ENCODE results near the gene ARHGEF7.
"Not testable (repeated sequence)": the region's sequence is repeated elsewhere in the genome, so short reads cannot be mapped to it uniquely, and the experiment has no call there.

ARHGEF7 gene

DNA sequence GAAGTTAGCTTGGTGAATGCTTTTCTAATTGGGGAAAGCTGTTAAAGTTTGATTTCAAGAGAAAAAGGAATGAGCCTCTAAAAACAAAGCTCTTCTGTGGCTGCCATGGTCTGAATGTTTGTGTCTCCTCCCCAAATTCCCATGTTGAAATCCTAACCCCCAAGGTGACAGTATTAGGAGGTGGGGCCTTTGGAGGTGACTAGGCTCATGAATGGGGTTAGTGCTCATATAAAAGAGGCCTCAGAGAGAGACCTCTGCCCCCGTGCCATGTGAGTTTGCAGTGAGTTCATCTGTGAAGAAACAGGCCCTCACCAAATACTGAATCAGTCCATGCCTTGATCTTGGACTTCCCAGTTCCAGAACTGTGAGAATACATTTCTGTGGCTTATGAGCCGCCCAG is 56.5 kb downstream of the ARHGEF7 start:
- DNase-seq (ENCODE audit: low read depth in 2 of 2) = no peak

DNA sequence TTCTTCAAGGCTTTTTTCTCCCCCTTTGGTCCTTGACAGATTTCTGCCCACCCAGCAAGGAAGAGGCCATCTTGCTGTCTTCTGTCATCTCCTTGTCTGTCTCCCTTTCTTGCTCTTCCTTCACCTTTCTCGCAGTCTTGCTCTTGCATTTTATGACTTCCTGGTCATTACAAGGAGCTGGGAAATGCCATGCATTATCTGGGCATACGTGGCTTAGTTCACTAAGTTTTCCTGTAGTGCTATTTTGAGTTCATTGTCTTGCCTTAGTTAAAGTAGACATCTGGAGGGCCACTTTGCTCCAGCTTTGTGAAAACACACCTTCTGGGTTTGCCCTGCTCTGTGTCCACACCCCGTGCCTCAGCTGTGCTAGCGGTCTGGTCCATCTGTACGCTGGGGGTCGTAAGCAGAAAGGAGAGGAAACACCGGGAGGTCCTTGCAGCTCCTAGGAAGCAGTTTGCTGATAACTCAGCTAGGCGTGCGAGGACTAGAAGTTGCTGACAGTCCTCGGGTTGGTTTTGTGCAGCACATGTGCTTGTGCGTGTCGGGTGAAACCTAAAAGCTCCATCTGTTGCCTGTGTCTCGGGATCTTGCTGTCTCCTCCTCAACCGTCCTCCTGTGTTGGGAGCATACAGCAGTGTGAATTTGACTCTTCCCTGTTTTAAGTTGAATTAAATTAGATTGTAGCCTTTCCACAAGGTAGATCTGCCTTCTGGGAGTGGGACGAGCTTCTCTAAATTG is 59.4 kb downstream of the ARHGEF7 start:
- no peak for DNase-seq (ENCODE audit: low read depth in 2 of 2)

DNA sequence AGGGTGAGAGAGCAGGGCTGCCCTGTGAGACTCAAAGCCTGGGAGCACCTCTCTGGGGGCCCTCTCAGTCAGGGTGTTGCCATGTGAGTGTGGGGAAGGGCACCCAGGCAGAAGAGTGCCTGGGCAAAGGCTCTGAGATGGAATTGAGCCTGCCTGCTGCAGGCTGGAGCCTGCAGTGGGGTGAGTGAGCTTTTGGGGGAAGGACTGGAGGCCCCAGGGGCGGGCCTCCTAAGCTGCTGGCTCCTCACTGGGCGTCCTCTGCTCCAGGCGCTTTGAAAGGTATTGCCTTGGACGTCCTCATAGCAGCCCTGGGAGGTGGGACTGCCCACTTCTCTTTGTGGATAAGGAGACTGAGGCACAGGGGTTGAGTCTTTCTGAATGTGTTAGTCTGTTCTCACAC is 60.3 kb downstream of the ARHGEF7 start:
- DNase-seq (ENCODE audit: low read depth in 2 of 2) = no peak

DNA sequence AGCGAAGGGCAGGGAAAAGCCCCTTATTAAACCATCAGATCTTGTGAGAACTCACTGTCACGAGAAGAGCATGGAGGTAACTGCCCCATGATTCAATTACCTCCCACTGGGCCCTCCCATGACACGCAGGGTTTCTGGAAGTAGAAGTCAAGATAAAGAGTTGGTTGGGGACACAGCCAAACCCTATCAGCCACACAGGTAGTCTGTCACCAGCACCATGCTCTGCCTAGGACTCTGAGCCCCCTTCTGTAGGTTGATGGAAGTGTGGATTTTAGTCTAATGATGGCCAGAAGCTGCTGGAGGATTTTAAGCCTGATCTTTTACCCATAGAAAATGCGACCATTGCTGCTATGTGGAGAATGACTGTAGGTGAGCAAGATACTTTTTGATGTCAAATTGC is 60.8 kb downstream of the ARHGEF7 start:
- no peak for DNase-seq (ENCODE audit: low read depth in 2 of 2)

DNA sequence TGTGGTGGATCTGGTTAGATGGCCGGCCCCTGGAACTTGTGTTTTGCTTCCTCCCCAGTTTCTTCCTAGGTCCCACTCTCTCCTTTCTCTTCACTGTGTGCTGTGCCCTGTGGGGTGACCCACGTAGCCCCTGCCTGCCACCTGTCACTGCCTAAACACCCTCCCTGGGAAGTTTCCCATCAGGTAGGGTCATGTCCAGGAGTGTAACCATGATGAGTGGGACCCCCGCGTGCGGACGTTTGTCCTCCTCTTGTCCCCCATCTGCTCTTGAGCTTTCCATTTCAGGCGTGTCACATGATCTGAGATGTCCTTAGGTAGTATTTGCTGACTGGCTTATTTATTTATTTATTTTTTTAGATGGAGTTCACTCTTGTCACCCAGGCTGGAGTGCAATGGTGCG is 61.3 kb downstream of the ARHGEF7 start:
- no peak for DNase-seq (ENCODE audit: low read depth in 2 of 2)

DNA sequence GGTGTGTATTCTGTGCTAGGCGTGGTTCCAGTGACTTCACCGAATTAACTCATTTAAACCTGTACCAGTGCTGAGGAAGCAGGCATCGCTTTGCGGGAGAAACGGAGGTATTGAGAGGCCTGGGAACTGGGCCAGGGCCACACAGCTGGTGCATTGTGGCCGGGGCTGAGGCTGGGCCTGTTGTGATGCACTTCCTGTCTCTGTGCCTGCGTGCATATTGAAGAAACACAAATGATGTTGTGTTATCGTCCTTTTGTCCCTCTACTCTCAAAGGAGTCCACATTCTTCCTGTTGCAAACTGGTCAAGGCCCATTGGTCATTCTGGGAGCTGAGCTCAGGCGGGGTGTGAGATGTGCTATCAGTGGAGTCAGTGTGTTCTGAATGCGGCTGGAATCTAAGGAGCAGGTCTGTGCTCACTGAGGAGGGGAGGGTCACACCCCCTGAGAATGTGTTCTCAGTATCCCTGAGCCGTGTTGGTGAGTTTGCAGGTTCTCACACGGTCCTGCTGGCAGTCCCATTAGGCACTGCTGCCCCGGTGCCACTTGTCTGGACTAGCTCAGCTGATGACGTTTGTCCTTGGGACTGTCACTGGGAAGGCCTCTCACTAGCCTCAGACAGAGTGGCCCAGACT is 62.1 kb downstream of the ARHGEF7 start:
- no peak for DNase-seq (ENCODE audit: low read depth in 2 of 2)

DNA sequence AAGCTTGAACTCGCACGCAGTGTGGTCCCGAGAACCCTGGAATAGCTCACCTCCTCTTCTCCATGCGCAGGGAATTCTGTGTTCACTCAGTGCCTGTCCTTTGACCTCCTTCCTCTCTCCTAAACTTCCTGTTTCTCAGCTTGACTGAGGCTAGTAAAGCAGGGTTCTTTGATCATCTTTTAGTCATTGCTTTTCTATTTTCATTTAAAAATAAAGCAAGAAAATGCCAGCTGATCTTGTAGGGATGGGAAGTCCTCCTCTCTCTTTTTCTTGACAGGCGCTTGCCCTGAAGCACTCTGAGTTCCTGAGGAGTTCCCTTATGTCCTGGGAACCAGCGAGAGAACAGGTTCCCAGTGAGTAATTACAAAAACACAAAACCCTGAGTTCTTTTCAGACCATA is 62.8 kb downstream of the ARHGEF7 start:
- no peak for DNase-seq (ENCODE audit: low read depth in 2 of 2)

DNA sequence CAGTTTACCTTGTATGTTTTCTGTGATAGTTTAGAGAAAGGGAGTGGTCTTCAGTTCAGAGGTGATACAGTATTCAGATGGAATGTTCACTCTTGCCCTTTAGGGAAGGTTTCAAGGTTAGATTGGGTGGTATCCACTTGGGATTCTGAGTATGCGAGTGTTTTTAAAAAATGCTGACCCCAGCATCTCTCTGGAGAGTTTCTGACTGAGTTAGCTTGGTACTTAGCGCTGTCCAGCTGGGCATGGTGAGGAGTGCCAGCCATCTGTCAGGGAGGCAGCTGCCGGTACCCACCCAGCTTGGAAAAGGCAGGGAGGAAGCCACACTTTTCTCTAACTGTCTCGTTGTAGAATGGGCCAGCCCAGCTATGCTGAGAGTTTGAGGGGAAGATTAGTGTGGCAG is 63.3 kb downstream of the ARHGEF7 start:
- DNase-seq (ENCODE audit: low read depth in 2 of 2) = no peak

DNA sequence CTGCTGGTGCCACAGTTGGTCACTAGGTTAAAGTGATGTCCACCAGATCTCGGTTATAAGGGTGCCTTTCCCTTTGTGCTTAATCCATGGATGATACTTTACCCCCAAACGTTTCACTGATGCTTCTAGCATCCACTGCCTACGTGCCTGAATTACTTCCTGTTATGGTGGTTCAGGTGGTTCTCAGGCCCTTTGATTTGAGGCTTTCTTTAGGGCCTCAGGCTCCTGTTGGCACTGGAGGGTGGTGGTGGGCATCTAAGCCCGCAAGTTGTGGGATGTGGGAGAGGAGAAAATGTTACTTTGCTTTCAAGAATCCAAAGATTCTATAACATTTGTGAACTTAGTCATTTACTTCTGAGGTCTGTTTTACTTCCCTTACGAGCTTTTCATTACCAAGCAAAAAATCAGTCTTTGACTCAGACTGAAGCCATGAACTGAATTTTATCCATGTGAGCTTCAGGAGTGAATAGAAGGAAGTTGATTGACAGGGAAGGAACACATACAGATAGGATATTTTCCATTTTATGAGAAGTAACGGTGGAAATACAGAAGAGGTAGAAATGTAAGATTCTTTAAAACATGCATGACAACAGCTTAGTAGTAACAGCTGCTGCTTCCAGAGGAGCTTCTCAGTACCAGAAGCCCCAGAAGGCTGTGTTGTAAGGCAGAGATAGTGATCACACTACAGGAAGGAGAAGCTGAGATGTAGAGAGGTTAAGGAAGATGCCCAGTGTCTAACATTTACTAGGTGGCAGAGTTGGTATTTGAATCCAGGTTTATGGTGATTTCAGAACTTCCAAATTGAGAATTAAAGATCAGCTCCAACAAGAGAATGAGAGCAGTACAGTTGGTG is 65.0 kb downstream of the ARHGEF7 start:
- no peak for DNase-seq (ENCODE audit: low read depth in 2 of 2)

DNA sequence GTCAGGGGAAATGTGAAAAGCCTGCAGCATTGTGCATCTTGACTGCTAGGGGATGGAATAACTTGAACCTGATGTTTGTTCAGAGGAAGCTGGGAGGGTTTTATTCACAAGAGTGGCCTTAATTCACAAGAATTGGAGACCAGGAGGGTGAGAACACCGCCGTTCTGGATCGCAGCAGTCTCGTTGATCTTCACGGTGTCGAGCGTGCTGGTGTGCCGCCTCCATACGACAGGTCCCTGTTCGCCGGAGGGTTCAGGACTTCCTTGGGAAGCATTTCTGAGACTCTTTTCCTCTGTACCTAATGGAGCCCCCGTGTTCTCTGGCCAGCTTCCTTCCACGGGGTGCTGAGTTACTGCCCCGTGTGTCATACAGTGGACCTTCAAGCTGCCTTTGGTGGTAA is 66.9 kb downstream of the ARHGEF7 start:
- DNase-seq (ENCODE audit: low read depth in 2 of 2) = no peak

DNA sequence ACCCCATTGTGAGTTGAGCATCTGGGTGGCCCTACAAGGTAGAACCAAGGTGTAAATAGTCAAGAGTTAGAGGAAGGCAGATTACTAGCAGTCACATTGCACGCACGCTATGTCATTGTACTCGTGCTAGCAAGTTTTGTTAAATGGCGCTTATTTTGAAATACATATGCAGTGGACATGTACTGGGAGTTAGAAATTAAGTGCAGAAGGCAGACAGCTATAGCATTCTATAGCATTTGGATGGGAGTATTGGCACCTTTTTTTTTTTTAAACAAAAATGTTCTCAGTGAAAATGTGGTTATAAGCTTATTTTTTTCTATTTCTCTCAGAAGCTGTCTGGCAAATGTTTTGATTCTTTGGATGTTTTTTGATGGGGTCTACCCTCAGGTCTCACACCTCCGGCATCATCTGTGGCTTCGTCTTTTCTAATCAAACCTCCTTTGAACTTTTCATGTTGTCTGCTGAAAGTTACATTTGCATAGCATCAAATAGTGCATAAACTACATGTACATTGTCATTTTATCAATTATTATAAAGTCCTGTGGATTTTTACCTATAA is 68.1 kb downstream of the ARHGEF7 start:
- DNase-seq (ENCODE audit: low read depth in 2 of 2) = no peak

DNA sequence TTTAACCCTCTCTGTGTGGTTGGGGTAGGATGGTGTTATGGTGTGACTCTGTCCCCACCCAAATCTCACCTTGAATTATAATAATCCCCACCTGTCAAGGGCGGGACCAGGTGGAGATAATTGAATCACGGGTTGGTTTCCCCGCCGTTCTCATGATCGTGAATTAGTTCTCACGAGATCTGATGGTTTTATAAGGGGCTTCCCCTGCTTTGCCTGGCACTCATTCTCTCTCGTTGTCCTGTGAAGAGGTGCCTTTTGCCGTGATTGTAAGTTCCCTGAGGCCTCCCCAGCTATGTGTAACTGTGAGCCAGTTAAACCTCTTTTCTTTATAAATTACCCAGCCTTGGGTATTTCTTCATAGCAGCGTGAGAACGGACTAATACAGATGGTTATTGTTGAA is 68.8 kb downstream of the ARHGEF7 start:
- no peak for DNase-seq (ENCODE audit: low read depth in 2 of 2)

DNA sequence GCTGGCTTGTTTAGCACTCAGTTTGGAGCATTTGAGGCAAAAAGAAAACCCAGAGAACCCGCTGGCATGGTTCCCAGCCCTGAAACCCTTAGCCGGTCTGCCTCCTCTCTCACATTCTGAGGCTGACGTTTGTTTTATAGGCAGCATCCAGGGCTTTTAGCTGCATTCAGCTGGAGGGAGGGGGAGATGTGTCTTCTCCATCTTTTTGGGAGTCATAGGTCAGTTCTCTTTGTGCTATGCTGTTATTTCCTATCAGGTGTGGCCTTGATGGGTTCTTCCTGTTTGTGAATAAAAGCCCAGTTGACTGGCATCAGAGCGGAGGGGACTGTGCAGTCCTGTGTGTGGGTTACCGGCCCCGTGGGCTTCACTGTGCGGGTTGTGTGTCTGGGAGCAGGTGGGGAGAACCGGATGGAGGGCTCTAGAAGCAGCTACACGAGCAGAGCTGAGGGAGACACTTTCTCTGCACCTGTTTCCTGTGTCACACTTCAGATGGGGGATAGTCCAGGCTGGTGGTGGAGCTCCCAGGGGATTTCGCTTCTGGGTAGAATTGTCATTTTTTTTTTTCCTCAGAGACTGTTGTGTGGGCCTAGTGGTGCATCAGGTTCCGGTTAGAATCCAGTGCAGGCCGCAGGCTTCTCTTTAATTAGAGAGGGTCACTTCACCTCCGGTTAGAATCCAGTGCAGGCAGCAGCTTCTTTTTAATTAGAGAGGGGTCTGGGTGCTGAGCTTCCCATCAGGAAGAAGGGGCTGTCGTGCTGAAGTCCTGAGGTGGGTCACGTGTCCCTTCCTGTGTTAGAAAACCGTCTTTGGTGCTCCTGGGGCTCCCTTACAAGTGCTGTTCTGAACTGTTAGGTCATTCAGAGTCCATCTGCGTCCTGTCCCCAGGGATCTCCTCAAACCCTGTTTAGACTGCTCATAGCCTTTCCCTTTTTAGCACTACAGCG is 69.6 kb downstream of the ARHGEF7 start:
- DNase-seq (ENCODE audit: low read depth in 2 of 2) = no peak

DNA sequence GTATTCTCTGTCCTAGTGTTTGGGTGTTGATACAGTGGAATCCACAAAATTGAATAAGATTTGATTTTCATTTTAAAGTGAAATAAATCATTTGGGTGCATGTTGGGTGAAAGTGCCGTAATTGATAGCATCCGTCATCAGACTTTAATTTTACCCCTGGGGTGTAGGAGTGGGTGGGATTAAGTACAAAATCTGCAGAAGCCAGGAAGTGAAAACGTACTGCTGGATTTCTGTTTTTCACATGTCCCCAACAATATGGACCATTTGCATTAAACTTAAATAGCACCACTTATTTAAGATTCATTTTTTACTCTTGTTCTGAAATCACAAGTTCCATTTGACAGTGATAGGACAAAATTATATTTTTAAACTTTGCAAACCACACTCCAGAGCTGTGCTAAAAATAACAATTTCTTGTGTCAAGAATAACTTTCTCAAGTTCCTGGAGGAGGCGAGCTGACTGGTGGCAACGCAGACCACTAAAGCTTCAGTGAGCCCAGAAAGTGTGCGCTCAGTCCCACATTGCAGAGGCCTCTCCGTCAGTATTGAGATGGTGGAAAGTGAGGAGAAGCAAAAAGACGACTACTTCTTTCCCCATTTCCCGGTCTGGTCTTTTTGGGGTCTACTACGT is 71.3 kb downstream of the ARHGEF7 start:
- no peak for DNase-seq (ENCODE audit: low read depth in 2 of 2)

DNA sequence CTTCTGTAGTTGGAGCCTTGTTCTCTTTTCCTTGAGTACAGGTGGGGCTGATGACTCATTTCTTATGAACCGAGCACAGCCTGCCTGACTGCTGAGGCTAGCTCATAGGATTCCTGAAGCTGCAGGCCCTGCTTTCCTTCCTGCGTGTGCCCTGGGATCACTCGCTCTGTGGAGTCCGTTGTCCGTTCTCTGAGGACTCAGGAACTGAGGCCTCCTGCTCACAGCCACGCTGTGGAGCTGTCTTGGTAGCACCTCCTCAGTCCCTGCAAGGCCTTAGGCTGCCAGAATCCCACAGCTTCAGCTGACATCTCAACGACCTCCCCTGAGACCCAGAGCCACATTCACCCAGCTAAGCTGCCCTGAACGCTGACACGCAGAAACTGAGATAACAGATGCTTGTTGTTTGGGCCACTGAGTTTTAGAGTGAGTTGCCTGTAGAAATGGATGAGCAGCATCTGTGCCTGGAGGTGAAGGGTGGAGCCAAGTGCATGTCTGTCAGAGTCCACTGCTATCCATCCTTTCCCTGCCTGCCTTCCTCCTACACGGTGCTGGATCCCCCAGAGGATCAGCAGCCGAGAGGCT is 72.9 kb downstream of the ARHGEF7 start:
- no peak for DNase-seq (ENCODE audit: low read depth in 2 of 2)

DNA sequence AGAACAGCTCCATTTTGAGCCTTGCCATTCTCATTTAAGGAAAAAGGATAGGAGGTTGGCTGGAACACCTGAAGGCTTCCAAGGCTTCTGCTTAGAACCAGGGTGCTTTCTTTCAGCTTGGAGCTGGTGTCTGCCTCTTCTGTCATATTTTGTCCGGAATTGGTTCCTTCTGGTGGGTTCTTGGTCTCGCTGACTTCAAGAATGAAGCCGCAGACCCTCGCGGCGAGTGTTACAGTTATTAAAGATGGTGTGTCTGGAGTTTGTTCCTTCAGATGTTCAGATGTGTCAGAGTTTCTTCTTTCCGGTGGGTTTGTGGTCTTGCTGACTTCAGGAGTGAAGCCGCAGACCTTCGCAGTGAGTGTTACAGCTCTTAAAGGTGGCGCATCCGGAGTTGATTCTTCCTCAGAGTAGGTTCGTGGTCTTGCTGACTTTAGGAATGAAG is 74.0 kb downstream of the ARHGEF7 start:
- peak in 1 of 2 experiments; percentile 41 for DNase-seq (ENCODE audit: low read depth in 2 of 2)

DNA sequence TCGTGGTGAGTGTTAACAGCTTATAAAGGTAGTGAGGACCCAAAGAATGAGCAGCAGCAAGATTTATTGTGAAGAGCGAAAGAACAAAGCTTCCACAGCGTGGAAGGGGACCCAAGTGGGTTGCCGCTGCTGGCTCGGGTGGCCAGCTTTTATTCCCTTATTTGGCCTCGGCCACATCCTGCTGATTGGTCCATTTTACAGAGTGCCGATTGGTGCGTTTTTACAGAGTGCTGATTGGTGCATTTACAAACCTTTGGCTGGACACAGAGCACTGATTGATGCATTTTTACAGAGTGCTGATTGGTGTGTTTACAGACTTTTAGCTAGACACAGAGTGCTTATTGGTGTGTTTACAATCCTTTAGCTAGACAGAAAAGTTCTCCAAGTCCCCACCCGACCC is 74.4 kb downstream of the ARHGEF7 start:
- not testable (repeated sequence) for DNase-seq (ENCODE audit: low read depth in 2 of 2)

DNA sequence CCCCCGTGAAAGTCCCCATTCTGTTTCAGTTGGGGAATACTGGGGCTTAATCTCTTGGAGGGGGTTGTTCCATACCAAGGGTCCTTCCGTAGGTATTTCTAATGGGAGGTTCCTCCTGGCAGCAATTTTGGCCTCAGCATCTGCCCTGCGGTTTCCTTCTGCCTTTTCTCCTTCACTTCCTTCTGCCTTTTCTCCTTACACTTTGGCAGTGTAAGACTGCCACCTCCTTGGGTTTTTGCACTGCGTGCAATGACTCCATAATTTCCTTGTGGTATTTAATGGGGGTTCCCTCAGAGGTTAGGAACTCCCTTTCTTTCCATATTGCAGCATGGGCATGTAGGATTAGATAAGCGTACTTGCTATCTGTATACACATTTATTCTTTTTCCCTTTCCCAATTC is 78.1 kb downstream of the ARHGEF7 start:
- DNase-seq (ENCODE audit: low read depth in 2 of 2) = not testable (repeated sequence)

DNA sequence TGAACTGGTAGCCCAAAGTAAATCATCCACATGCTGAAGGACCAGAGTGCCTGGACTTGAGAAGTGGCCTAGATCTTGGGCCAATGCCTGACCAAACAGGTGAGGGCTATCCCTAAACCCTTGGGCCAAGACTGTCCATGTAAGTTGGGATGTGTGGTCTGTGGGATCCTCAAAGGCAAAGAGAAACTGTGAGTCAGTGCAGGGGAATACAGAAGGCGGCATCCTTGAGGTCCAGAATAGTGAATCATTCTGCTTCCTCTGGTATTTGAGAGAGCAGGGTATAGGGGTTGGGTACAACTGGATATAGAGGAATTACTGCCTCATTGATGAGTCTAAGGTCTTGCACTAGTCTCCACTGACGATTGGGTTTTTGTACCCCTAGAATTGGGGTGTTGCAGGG is 79.5 kb downstream of the ARHGEF7 start:
- DNase-seq (ENCODE audit: low read depth in 2 of 2) = not testable (repeated sequence)

DNA sequence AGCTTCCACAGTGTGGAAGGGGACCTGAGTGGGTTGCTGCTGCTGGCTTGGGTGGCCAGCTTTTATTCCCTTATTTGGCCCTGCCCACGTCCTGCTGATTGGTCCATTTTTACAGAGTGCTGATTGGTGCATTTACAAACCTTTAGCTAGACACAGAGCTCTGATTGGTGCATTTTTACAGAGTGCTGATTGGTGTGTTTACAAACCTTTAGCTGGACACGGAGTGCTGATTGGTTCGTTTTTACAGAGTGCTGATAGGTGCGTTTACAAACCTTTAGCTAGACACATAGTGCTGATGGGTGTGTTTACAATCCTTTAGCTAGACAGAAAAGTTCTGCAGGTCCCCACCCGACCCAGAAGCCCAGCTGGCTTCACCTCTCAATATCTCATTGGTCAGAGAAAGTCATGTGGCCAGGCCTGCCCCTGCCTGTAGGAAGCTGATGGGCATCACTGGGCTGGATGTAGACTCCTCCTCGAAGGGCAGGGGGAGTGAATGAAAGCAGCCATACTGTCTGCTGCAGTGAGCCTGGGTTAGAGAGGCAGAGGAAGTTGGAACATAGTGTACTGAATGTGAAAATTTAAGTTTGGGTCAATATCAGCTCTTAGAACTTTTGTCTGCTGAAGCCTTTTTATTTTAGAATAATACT is 83.7 kb downstream of the ARHGEF7 start:
- not testable (repeated sequence) for DNase-seq (ENCODE audit: low read depth in 2 of 2)
